ENCODE results near the gene FAM89A. TPM values are rescaled to one million over a fixed set of nuclear protein-coding genes. Genes with fewer than 3 reads are reported as not detected.

Gene FAM89A
- total and polyA plus RNA-seq, 4 donors = 14.3 to 27.1 (median 23.2) TPM

DNA sequence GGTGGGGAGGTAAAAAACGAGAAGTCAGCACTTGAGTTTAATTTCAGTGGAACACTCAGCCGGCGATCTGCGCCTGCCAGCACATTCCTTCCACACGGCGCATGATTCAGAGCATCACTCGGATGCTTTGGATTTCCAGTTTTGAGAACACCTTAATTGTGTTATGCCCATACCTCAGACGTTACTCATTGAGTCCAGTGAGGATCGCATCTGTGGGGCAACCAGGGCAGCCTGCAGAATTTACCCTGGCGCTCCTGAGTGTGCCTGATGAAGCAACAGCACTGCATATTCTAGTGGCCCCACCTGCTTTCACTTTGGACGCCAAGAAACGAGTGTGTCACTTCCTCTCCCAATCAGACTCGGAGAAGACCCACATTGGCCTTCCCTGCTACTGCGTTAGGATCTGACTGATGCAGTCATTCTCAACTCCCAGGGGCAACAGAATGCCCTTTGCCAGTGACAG, 19.9 kb downstream of the FAM89A start:
- peaks cover 0 to 18% (median 5%) of the 10 kb centered on the region in 5 donors for H3K4me1 ChIP-seq (ENCODE audit: control insufficient read depth in 5 of 5, insufficient read depth in 5 of 5, low read length in 5 of 5)
- H3K9ac ChIP-seq (ENCODE audit: insufficient read depth in 1 of 2, low read length in 2 of 2) = no peak overlapping the region
- peak overlapping the region in 1 of 2 donors; percentile 54 for H3K27ac ChIP-seq (ENCODE audit: low read depth in 1 of 2, low read length in 1 of 2)
- peaks cover 0 to 1% (median 0%) of the 10 kb centered on the region in 4 donors for H3K9me3 ChIP-seq (ENCODE audit: control insufficient read depth in 4 of 4, insufficient read depth in 3 of 4, low read length in 3 of 4)
- TF ChIP-seq, protein P1, sequence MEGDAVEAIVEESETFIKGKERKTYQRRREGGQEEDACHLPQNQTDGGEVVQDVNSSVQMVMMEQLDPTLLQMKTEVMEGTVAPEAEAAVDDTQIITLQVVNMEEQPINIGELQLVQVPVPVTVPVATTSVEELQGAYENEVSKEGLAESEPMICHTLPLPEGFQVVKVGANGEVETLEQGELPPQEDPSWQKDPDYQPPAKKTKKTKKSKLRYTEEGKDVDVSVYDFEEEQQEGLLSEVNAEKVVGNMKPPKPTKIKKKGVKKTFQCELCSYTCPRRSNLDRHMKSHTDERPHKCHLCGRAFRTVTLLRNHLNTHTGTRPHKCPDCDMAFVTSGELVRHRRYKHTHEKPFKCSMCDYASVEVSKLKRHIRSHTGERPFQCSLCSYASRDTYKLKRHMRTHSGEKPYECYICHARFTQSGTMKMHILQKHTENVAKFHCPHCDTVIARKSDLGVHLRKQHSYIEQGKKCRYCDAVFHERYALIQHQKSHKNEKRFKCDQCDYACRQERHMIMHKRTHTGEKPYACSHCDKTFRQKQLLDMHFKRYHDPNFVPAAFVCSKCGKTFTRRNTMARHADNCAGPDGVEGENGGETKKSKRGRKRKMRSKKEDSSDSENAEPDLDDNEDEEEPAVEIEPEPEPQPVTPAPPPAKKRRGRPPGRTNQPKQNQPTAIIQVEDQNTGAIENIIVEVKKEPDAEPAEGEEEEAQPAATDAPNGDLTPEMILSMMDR (IDR thresholded peaks at IDR 0.05; ENCODE audit: control extremely low read depth, extremely low read depth) = no peak
- ATAC-seq (ENCODE audit: insufficient read depth, low FRiP score) (no peak), DNase-seq (peak in 1 of 3 donors; percentile 24)
- 49 to 54% methylated on average over 14 of the region's 14 CpGs for WGBS, 2 donors
- H3K4me3 ChIP-seq = no peak overlapping the region
- H3K27me3 ChIP-seq (ENCODE audit: control insufficient read depth in 3 of 3, insufficient read depth in 3 of 3, low read length in 2 of 3) = no peaks in the 10 kb centered on the region
- H3K36me3 ChIP-seq (ENCODE audit: control insufficient read depth in 4 of 4, insufficient read depth in 4 of 4, low read length in 4 of 4) = peaks cover 0 to 9% (median 6%) of the 10 kb centered on the region in 4 donors

DNA sequence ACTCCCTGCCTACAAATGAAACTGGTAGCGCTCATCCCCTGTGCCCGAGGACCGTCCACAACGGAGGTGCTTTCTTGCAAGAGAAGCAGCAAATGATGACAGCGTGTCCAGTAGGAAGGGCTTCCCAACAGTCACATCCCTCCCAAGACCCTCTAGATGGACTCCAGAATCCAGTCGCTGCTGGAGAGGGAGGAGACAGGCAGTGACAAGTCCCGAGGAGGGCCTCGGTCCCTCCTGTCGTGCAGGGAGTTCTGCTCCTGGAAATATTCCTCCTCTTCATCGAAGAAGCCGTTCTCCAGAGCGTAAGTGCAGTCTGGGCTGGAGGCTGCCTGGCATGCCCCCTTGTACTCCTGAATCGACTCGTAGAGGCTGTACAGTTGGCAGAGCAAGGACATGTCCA, 20.3 kb downstream of the FAM89A start:
- Histone ChIP-seq H3K9me3 (ENCODE audit: control insufficient read depth in 4 of 4, insufficient read depth in 3 of 4, low read length in 3 of 4) (peaks cover 0 to 1% (median 0%) of the 10 kb centered on the region in 4 donors), H3K27me3 (ENCODE audit: control insufficient read depth in 3 of 3, insufficient read depth in 3 of 3, low read length in 2 of 3) (no peaks in the 10 kb centered on the region), H3K4me3 (no peak overlapping the region), H3K9ac (ENCODE audit: insufficient read depth in 1 of 2, low read length in 2 of 2) (no peak overlapping the region), H3K4me1 (ENCODE audit: control insufficient read depth in 5 of 5, insufficient read depth in 5 of 5, low read length in 5 of 5) (peaks cover 0 to 18% (median 5%) of the 10 kb centered on the region in 5 donors), H3K27ac (ENCODE audit: low read depth in 1 of 2, low read length in 1 of 2) (peak overlapping the region in 1 of 2 donors; percentile 54), H3K36me3 (ENCODE audit: control insufficient read depth in 4 of 4, insufficient read depth in 4 of 4, low read length in 4 of 4) (peaks cover 0 to 9% (median 6%) of the 10 kb centered on the region in 4 donors)
- WGBS, 2 donors = 88 to 94% methylated on average over 14 of the region's 14 CpGs
- ATAC-seq (ENCODE audit: insufficient read depth, low FRiP score) = no peak
- TF ChIP-seq, protein P1 (IDR thresholded peaks at IDR 0.05; ENCODE audit: control extremely low read depth, extremely low read depth) = no peak
- DNase-seq = no peak

DNA sequence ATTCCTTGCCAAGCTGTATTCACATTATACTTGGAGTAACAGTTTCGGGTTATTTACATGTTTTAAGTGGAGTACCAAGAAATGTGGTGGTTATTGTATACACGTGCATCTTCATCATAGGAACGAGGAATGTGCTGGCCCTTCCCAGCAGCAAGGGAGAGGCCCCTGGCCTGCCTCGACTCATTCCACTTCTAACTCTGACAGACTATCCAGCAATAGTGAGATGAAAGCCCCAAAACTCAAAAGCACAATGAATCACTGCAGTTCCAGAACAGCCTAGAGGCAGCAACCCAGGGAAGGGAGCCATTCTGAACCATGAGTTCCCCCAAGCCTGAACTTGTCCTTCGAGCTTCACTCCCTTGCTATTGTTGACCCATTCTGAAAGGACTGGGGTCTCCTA, 23.1 kb downstream of the FAM89A start:
- DNase-seq (no peak), ATAC-seq (ENCODE audit: insufficient read depth, low FRiP score) (no peak)
- Histone ChIP-seq H3K4me3 (no peak overlapping the region), H3K4me1 (ENCODE audit: control insufficient read depth in 5 of 5, insufficient read depth in 5 of 5, low read length in 5 of 5) (peaks cover 0 to 14% (median 5%) of the 10 kb centered on the region in 5 donors), H3K9me3 (ENCODE audit: control insufficient read depth in 4 of 4, insufficient read depth in 3 of 4, low read length in 3 of 4) (peaks cover 0 to 1% (median 0%) of the 10 kb centered on the region in 4 donors), H3K36me3 (ENCODE audit: control insufficient read depth in 4 of 4, insufficient read depth in 4 of 4, low read length in 4 of 4) (peaks cover 0 to 9% (median 6%) of the 10 kb centered on the region in 4 donors), H3K27ac (ENCODE audit: low read depth in 1 of 2, low read length in 1 of 2) (no peak overlapping the region), H3K27me3 (ENCODE audit: control insufficient read depth in 3 of 3, insufficient read depth in 3 of 3, low read length in 2 of 3) (no peaks in the 10 kb centered on the region), H3K9ac (ENCODE audit: insufficient read depth in 1 of 2, low read length in 2 of 2) (no peak overlapping the region)
- TF ChIP-seq, protein P1 (IDR thresholded peaks at IDR 0.05; ENCODE audit: control extremely low read depth, extremely low read depth) = no peak
- WGBS, 2 donors = 90% methylated on average over 5 of the region's 5 CpGs

DNA sequence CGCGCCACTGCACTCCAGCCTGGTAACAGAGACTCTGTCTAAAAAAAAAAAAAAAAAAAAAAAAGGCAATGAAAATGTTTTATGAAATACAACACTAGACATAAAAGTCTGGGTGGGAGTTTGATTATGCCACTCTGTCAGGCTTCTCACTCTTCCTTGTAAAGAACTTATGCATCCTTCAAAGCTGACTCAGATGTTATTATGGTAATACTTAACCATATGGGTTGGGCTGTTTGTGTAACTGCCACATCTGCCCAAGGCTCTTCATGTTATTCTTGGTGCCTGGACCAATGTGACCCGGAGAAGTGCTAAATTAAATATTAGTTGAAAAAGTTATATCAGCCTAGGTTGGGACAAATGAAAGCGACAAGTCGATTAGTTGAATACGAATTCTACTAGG, 23.8 kb downstream of the FAM89A start:
- Histone ChIP-seq H3K9ac (ENCODE audit: insufficient read depth in 1 of 2, low read length in 2 of 2) (no peak overlapping the region), H3K27me3 (ENCODE audit: control insufficient read depth in 3 of 3, insufficient read depth in 3 of 3, low read length in 2 of 3) (no peaks in the 10 kb centered on the region), H3K27ac (ENCODE audit: low read depth in 1 of 2, low read length in 1 of 2) (no peak overlapping the region), H3K4me1 (ENCODE audit: control insufficient read depth in 5 of 5, insufficient read depth in 5 of 5, low read length in 5 of 5) (peaks cover 0 to 11% (median 5%) of the 10 kb centered on the region in 5 donors), H3K4me3 (no peak overlapping the region), H3K9me3 (ENCODE audit: control insufficient read depth in 4 of 4, insufficient read depth in 3 of 4, low read length in 3 of 4) (peaks cover 0 to 3% (median under 1%) of the 10 kb centered on the region in 4 donors), H3K36me3 (ENCODE audit: control insufficient read depth in 4 of 4, insufficient read depth in 4 of 4, low read length in 4 of 4) (peaks cover 0 to 12% (median 9%) of the 10 kb centered on the region in 4 donors)
- ATAC-seq (ENCODE audit: insufficient read depth, low FRiP score) (no peak), DNase-seq (no peak)
- 95 to 97% methylated on average over 6 of the region's 6 CpGs for WGBS, 2 donors
- TF ChIP-seq, protein P1 (IDR thresholded peaks at IDR 0.05; ENCODE audit: control extremely low read depth, extremely low read depth) = no peak

Measured in lung (tissue), 12 donors.